ENCODE results near the gene FHIT. TPM values are rescaled to one million over a fixed set of nuclear protein-coding genes. Genes with fewer than 3 reads are reported as not detected.

FHIT gene
- total and polyA plus RNA-seq, 2 experiments from 2014 or later = 0.22 to 0.90 TPM

GRCh38 chr3:60630953-60631352 lies 620.3 kb downstream of the FHIT start:
- no peak for DNase-seq
- H3K4me3 ChIP-seq = no peak overlapping the region
- no peaks in the 10 kb centered on the region for H3K79me2 ChIP-seq (ENCODE audit: insufficient read depth)
- H3F3A ChIP-seq (ENCODE audit: insufficient read depth) = no peaks in the 10 kb centered on the region
- no peaks in the 10 kb centered on the region for H3K36me3 ChIP-seq (ENCODE audit: low read depth)
- H3K4me2 ChIP-seq (ENCODE audit: unreplicated experiment) = no peak overlapping the region
- TF ChIP-seq EZH2 (IDR thresholded peaks at IDR 0.05; ENCODE audit: insufficient read depth, poor library complexity, severe bottlenecking) (no peak), EZH2phosphoT487 (IDR thresholded peaks at IDR 0.05; ENCODE audit: insufficient read depth, low read depth) (no peak)
- H2AFZ ChIP-seq = no peak overlapping the region
- no peak overlapping the region for H3K9ac ChIP-seq
- no peaks in the 10 kb centered on the region for H3K4me1 ChIP-seq (ENCODE audit: insufficient read depth)
- 88% methylated on average over 1 of the region's 1 CpG for WGBS, 2 experiments (ENCODE audit: low coverage in 1 of 2, low lambda C conversion rate in 2 of 2, missing lambda C conversion rate in 2 of 2)
- H4K20me1 ChIP-seq (ENCODE audit: insufficient read depth) = no peaks in the 10 kb centered on the region
- H3K9me3 ChIP-seq (ENCODE audit: low read depth) = no peaks in the 10 kb centered on the region
- no peak overlapping the region for H3K27ac ChIP-seq
- in situ Hi-C loops (cut with MboI) = no loop called here
- H3K27me3 ChIP-seq (replicated peaks; ENCODE audit: insufficient read depth) = peaks cover 8% of the 10 kb centered on the region
- H3K9me2 ChIP-seq (ENCODE audit: insufficient read depth) = no peaks in the 10 kb centered on the region

- H4K20me1 ChIP-seq (ENCODE audit: insufficient read depth) = no peaks in the 10 kb centered on the region
- no peak overlapping the region for H3K9ac ChIP-seq
- no peak overlapping the region for H2AFZ ChIP-seq
- H3K27ac ChIP-seq = no peak overlapping the region
- no peaks in the 10 kb centered on the region for H3K36me3 ChIP-seq (ENCODE audit: low read depth)
- H3K9me3 ChIP-seq (ENCODE audit: low read depth) = no peaks in the 10 kb centered on the region
- in situ Hi-C loops (cut with MboI) = no loop called here
- no peak overlapping the region for H3K4me2 ChIP-seq (ENCODE audit: unreplicated experiment)
- no peak overlapping the region for H3K4me3 ChIP-seq
- H3F3A ChIP-seq (ENCODE audit: insufficient read depth) = no peaks in the 10 kb centered on the region
- 56 to 61% methylated on average over 2 of the region's 2 CpGs for WGBS, 2 experiments (ENCODE audit: low coverage in 1 of 2, low lambda C conversion rate in 2 of 2, missing lambda C conversion rate in 2 of 2)
- H3K79me2 ChIP-seq (ENCODE audit: insufficient read depth) = no peaks in the 10 kb centered on the region
- H3K4me1 ChIP-seq (ENCODE audit: insufficient read depth) = no peaks in the 10 kb centered on the region
- TF ChIP-seq EZH2phosphoT487 (IDR thresholded peaks at IDR 0.05; ENCODE audit: insufficient read depth, low read depth) = no peak
- TF ChIP-seq EZH2 (IDR thresholded peaks at IDR 0.05; ENCODE audit: insufficient read depth, poor library complexity, severe bottlenecking) = no peak
- DNase-seq = no peak
- no peaks in the 10 kb centered on the region for H3K9me2 ChIP-seq (ENCODE audit: insufficient read depth)
- H3K27me3 ChIP-seq (replicated peaks; ENCODE audit: insufficient read depth) = peaks cover 8% of the 10 kb centered on the region
These were observed 621.4 kb downstream of the FHIT start for GRCh38 chr3:60629816-60630215.

- in situ Hi-C loops (cut with MboI) = no loop called here
- Histone ChIP-seq H3K27ac (no peak overlapping the region), H3K9me3 (ENCODE audit: low read depth) (no peaks in the 10 kb centered on the region), H3K79me2 (ENCODE audit: insufficient read depth) (no peaks in the 10 kb centered on the region), H2AFZ (no peak overlapping the region), H3K9me2 (ENCODE audit: insufficient read depth) (no peaks in the 10 kb centered on the region), H3K4me1 (ENCODE audit: insufficient read depth) (no peaks in the 10 kb centered on the region), H3K9ac (no peak overlapping the region), H3K27me3 (replicated peaks; ENCODE audit: insufficient read depth) (no peaks in the 10 kb centered on the region), H3K4me2 (ENCODE audit: unreplicated experiment) (no peak overlapping the region), H3K4me3 (no peak overlapping the region), H4K20me1 (ENCODE audit: insufficient read depth) (no peaks in the 10 kb centered on the region), H3F3A (ENCODE audit: insufficient read depth) (no peaks in the 10 kb centered on the region), H3K36me3 (ENCODE audit: low read depth) (no peaks in the 10 kb centered on the region)
- TF ChIP-seq EZH2phosphoT487 (IDR thresholded peaks at IDR 0.05; ENCODE audit: insufficient read depth, low read depth) = no peak
- TF ChIP-seq EZH2 (IDR thresholded peaks at IDR 0.05; ENCODE audit: insufficient read depth, poor library complexity, severe bottlenecking) = no peak
- DNase-seq = no peak
- 65 to 70% methylated on average over 1 of the region's 1 CpG for WGBS, 2 experiments (ENCODE audit: low coverage in 1 of 2, low lambda C conversion rate in 2 of 2, missing lambda C conversion rate in 2 of 2)
These were observed 628.9 kb downstream of the FHIT start for GRCh38 chr3:60622349-60622748.

GRCh38 chr3:60617188-60617587 lies 634.1 kb downstream of the FHIT start:
- Histone ChIP-seq H3K9me2 (ENCODE audit: insufficient read depth) (no peaks in the 10 kb centered on the region), H4K20me1 (ENCODE audit: insufficient read depth) (no peaks in the 10 kb centered on the region), H3F3A (ENCODE audit: insufficient read depth) (no peaks in the 10 kb centered on the region), H3K27ac (no peak overlapping the region), H3K4me2 (ENCODE audit: unreplicated experiment) (no peak overlapping the region), H3K4me1 (ENCODE audit: insufficient read depth) (no peaks in the 10 kb centered on the region), H3K9ac (no peak overlapping the region), H3K4me3 (no peak overlapping the region), H3K27me3 (replicated peaks; ENCODE audit: insufficient read depth) (0 out of 2 replicates have a peak, but pooled peaks cover 3% of the 10 kb centered on the region), H3K9me3 (ENCODE audit: low read depth) (no peaks in the 10 kb centered on the region), H2AFZ (no peak overlapping the region), H3K79me2 (ENCODE audit: insufficient read depth) (no peaks in the 10 kb centered on the region), H3K36me3 (ENCODE audit: low read depth) (no peaks in the 10 kb centered on the region)
- in situ Hi-C loops (cut with MboI) = no loop called here
- 41 to 44% methylated on average over 2 of the region's 2 CpGs for WGBS, 2 experiments (ENCODE audit: low coverage in 1 of 2, low lambda C conversion rate in 2 of 2, missing lambda C conversion rate in 2 of 2)
- TF ChIP-seq EZH2phosphoT487 (IDR thresholded peaks at IDR 0.05; ENCODE audit: insufficient read depth, low read depth) (no peak), EZH2 (IDR thresholded peaks at IDR 0.05; ENCODE audit: insufficient read depth, poor library complexity, severe bottlenecking) (no peak)
- no peak for DNase-seq

GRCh38 chr3:60613769-60614303 lies 637.4 kb downstream of the FHIT start:
- in situ Hi-C loops (cut with MboI) = no loop called here
- Histone ChIP-seq H3K27me3 (replicated peaks; ENCODE audit: insufficient read depth) (0 out of 2 replicates have a peak, but pooled peaks cover 3% of the 10 kb centered on the region), H3K79me2 (ENCODE audit: insufficient read depth) (no peaks in the 10 kb centered on the region), H3K4me3 (no peak overlapping the region), H3K36me3 (ENCODE audit: low read depth) (no peaks in the 10 kb centered on the region), H3K27ac (no peak overlapping the region), H3K4me2 (ENCODE audit: unreplicated experiment) (no peak overlapping the region), H3F3A (ENCODE audit: insufficient read depth) (no peaks in the 10 kb centered on the region), H3K9me3 (ENCODE audit: low read depth) (no peaks in the 10 kb centered on the region), H3K4me1 (ENCODE audit: insufficient read depth) (peaks cover 18% of the 10 kb centered on the region), H3K9ac (no peak overlapping the region), H4K20me1 (ENCODE audit: insufficient read depth) (no peaks in the 10 kb centered on the region), H2AFZ (no peak overlapping the region), H3K9me2 (ENCODE audit: insufficient read depth) (no peaks in the 10 kb centered on the region)
- DNase-seq = no peak
- 68 to 81% methylated on average over 1 of the region's 1 CpG for WGBS, 2 experiments (ENCODE audit: low coverage in 1 of 2, low lambda C conversion rate in 2 of 2, missing lambda C conversion rate in 2 of 2)
- TF ChIP-seq EZH2phosphoT487 (IDR thresholded peaks at IDR 0.05; ENCODE audit: insufficient read depth, low read depth) (no peak), EZH2 (IDR thresholded peaks at IDR 0.05; ENCODE audit: insufficient read depth, poor library complexity, severe bottlenecking) (no peak)

Data from GM23248 (cell line).